T1000 (cell line): Measurements from ENCODE around the gene NPTX1.
A peak's percentile ranks its signal among the peaks of the same experiment; 100 is the strongest.

Experiments used
- DNase-seq: peaks from one replicate; lab custom pipeline; 2025; ENCODE audit warnings: mixed read lengths; lab: John Stamatoyannopoulos, UW

Gene NPTX1

DNA sequence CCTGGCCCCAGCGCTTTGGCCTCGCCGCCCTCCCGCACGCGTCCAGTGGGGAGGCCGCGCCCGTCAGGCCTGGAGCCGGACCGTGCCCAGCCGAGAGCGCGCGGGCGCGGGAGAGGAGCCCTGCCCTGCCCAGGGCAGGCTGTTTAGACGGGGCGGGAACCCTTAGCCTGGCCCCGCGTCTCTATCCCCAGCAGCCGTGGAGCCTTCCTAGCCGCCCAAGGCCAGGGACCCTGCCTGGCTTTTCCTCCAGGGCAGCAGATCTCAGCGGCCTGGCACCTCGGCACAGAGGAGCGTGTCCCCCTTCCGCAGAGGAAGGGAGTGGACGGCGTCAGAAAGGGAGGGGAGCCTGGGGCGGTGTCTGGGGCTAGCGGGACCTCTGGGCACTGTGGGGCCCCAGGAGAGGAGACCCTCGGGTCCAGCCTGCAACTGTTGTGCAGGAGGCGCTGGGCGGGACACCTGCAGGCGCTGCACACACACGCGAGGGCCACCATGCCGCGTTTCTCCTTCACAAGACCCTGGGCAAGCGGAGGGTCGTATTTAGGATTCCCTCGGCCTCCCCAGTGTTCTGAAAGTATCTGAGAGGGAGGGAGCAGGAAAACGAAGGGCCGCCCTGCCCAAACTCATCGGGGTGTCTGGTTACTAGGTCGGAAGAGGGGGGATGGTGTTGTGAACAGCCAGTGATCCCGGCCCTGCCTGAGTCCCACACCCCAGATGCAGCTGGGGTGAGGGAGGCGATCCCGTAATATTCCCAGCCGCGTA, 2.3 kb upstream of the NPTX1 start:
- no peak for DNase-seq

DNA sequence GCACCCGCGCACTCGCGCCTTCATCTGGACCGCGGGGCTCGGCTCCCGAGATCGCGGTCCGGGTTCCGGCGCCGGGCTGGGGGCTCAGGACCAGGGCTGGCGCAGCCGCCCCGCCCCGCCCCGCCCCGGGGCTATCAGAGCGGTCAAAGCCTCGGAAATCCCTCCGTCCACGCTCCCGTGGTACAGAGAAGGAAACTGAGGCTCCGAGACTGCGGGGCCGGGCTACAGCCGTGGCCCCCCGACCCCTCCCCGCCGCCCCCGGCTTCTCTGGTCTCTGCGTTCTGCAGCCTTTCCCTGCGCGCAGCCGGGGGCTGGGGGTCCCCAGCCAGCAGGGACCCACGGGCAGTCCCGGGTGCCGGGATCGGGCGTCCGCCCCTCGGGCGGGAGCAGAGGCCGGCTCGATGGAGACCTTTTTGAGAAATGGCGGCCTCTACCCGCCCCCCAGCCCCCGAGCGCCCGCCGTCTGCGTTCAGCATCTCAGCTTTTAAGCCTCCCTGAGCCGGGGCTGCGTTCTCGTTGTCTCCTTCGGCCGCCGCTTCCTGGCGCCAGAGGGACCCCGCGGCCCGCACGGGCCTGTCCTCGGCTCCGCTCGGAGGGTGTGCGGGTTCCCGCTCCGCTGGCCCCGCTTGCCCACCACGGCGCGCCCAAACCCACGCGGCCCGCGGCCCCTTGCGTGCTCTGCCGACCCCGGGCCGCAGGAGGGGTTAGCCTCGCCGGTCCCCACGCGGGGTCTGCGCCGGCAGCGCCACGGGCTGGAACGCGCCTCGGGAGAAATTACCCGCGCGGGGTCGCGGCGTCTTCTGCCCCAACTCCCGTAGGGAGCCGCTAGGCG, 1.5 kb upstream of the NPTX1 start:
- peak; percentile 25 for DNase-seq

DNA sequence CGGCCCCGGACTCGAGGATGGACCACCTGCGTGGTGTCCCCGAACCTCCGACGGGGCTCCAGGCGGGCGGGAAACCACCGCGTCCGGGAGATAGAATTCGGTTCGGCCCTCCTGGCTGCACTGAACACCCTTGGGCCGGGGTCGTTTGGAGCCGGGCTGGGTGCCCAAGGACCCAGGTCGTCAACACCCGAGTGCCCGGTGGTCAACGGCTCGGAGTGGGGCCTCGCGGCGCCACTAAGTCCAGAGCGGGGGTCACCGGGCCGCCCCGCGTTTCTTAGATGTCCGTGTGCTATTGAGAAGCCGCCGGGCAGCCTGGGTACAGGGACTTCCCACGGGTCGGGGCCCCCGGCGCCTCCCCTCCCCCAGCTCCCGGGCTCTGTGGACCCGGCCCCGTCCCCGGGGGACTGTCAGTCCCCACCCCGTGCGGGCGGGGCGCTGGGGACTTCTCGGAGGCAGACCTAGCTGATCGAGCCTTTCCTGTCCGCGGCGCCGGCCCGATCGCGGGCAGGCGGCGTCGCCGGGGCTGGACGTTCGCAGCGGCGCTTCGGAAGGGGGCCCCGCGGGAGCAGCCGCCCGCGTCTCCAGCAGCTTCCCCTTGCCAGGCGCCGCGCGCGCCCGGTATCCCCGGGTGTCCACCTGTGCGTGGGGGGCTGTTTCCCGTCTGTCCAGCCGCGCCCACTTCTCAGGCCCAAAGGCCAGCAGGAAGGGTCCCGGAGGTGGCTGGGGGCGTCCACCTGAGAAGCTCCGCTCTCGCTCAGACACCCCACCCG, 655 bp upstream of the NPTX1 start:
- peak; percentile 22 for DNase-seq

DNA sequence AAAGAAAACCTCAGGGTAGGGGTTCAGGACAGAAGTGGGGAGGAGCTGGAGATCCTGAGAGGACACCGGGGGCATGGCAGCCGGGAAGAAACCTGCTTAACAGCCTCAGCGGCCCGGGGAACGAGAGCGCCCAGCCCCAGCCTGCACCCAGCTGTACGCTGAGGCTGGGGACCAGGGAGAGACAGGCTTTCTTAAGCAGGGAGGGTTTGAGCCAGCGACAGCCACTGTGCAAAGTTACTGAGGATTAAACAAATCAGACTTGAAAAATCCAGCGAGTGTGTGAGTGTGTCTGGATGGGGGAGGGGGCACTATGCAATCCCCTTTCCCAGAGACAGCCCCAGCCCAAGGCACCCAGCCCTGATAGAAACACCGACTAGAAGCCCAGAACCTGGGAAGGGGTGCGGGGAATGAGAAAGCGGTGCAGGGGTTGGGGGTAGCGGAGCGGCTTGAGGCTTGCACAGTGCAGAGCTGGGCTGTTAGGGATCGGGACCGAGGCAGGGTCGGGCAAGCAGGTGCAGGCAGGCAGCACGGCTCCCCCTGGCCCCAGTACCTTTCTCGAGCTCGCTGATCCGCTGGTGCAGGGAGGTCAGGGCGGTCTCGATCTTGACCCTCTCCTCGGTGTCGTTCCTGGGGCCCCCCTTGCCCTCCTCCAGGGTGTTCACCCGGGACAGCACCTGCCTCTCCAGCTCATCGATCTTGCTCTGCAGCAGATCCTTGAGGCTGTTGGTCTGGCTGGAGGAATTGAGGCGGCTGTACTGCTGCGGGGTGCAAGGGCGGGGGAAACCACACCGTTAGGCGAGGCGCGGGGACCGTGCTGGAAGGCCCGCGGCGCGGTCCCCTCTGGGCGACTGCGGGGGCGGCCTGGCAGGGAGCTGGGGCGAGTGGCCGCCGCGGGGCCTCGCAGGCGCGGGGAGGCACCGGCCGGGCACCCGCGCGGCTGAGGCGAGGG, 1.2 kb downstream of the NPTX1 start:
- no peak for DNase-seq

DNA sequence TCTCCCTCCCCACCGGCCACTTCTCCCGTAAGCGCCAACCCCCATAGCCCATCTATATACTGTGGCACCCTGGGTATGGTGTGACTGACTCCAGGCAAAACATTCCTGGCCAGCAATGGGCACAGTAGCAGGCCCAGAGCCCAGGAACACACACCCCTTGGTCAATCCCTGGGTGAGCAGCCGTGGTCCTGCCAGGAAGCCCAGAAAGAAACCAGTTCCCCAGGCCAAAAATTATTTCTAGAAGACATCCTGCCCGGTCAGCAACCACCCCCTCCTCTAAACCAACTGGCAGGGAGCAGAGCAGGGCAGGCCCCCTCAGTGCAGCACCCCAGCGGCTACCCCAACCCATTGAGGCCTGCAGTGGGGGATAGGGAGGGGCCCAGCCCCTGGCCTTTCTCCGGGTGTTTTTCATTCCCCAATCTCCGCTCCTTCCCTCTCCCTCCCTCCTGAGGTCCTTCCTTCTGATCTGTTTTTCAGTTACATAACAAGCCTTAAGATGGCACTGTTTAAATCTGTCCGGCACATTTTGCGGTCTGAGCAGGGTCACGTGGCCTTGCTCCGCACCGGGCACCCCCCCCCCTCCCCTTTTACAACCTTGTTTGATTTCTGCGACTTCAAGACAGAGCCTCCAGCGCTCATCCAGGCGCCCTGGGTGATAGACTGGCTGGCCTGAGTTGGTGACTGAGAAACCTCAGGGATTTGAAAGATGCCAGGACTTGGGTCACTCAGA, 2.0 kb downstream of the NPTX1 start:
- DNase-seq: peak; percentile 46

DNA sequence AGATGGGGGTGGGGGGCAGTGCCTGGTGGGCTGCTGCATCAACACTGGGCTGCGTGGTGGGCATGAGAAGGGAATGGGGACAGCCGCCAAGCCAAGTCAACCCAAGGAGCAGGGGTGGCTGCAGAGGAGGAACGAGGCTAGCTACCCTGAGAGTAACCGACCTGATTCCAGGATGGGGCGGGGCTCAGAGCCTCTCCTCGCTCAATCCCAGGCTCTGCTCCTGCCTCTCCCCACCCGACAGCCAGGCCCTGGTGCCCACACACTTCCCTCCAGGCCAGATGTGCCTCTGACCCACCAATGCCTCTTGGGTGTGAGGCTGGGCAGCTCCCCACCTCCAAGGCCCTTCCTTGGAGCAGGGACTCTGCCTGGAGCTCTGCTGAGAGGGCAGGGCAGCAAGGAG, 2.7 kb downstream of the NPTX1 start:
- no peak for DNase-seq

DNA sequence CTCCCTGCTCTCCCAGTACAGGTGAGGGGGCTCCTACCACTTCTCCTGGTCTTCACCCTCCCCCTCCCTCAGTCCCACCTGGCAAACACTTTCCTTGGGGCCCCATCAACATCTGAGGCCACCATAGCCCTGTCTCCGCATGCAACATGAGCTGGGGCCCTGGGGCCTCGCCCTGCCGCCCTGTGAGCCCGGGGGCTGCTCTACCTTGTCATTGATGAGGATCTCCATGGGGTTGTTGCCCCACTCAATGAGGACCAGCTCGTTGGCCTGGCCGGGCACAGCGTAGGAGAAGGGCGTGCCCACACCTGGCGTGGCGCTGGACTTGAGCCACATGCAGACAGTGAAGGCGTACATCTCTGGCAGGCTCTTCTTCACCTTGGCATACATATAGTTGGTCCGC, 3.4 kb downstream of the NPTX1 start:
- no peak for DNase-seq

DNA sequence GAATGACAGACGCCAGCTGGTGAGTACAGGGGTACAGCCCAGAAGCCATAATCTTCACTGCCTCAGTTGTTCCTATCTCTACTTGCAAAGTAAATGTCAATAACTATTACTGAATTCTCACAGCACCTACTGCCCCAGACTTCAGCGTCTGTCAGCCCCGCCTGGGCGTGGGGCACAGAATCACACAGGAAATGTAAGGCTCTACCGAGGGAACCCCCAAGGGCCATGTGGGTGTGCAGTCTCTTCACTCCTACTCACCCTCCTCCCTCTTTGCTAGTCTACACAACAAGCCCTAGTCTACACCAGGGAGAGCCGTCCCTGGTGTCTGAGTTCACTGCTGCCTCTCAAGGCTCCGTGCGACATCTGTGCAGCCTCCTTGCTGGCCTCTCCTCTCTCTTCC, 4.5 kb downstream of the NPTX1 start:
- DNase-seq: no peak

DNA sequence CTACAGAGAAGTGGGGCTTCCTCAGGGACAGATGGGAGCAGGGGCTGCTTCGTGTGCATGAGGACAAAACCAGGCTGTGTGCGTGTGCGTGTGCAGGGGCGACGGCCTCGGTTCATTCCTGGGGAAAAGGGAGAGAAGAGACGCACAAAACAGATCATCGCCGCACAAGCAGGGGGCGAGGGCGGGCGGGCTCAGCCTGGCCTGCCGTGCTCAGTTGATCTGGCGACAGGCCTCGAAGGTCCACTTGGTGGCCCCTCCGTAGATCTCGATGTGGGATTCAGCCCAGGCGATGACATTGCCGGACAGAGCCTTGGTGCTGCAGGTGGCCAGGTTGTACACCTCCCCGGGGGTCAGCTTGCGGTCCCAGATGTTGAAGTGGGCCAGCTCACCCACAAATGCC, 5.8 kb downstream of the NPTX1 start:
- DNase-seq: no peak

DNA sequence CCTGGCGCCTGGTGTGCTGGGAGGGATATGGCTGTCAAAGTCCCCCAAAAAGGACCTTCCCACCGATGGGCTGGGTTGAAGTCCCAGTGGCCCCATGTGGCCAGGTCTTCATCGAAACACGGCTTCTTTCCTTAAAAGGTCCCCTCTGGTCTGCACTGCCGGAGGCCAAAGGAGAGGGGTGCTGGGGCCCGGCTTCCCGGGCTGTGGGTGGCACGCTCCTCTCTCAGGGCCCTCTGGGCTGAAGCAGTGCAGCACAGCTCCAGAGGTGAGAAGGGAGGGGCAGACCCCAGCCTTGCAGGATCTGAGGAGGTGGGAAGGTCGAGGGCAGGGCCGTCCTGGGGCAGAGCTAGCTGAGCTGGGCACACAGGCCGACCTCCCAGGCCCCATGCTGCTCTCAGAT, 6.7 kb downstream of the NPTX1 start:
- no peak for DNase-seq

DNA sequence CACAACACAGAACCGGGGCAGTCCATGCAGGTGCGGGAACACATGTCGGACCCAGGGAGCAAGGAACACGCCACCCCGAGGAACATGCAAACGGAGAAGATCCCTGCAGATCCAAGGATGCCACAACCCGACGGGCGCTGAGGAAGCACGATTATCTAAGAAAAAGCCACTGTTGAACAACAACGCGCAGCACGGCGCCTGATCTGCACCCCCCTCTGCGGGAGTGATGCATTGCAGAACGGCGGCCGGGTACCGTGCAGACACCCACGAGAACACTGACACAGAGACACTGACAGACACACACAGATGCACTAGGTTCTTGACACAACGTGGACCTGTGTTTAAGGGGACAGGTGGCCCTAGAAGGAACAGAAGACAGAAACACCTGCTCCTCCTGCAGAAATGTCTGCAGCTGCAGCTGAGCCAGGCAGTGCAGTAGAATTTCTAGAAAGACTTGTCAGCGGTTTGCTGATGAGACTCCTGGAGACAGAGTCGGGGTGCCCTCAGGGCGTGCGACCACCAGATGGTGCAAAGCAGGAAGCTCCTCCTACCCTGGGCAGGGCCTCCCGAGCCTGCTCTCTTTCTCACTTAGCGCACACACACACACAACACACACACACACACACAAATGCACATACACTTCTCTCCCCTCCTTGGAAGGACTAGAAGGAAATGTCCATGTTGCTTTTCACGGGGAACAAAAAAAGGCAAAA, 7.5 kb downstream of the NPTX1 start:
- no peak for DNase-seq

DNA sequence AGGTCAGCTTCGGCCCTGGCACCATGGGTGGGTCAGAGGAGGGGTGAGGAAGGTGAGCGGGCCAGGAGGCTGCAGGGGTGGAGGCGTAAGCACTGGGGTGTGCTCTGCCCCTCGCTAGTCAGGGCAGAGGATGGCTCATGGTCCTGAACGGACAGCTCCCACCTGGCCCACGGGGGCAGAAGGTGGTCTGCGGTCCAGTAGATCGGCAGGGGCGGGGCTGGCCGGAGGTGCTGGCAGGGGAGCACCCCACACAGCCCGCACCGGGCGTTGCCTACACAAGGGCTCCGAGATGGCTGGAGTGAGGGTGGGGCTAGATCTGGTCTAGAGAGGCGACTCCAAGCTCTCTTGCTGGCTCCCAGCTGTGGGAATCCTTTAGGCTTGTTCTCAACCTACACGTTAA, 8.2 kb downstream of the NPTX1 start:
- DNase-seq: no peak

DNA sequence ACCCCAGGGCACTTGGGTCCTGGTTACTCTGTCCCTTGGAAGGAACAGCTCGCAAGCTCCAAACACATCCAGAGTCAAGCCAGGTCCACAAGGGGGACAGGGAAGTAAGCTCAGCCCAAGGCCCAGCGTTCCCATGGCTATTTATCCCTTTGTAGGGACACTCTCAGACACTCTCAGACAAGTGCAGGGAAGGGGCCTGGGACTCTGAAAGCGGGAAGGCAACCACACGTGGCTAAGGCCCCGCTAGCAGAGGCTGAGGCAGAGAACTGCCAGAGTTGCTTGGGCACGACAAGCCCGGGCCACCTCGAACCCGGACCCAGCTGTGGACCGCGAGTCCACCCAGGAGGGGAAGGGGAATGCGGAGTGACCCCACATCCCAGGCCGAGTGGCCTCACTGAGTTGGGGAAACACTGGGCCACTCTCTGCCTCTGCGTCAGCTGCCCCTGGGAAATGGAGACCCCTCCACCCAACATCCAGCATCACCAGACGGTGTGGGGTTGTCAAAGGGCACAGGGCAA, 10.2 kb downstream of the NPTX1 start:
- DNase-seq: no peak

DNA sequence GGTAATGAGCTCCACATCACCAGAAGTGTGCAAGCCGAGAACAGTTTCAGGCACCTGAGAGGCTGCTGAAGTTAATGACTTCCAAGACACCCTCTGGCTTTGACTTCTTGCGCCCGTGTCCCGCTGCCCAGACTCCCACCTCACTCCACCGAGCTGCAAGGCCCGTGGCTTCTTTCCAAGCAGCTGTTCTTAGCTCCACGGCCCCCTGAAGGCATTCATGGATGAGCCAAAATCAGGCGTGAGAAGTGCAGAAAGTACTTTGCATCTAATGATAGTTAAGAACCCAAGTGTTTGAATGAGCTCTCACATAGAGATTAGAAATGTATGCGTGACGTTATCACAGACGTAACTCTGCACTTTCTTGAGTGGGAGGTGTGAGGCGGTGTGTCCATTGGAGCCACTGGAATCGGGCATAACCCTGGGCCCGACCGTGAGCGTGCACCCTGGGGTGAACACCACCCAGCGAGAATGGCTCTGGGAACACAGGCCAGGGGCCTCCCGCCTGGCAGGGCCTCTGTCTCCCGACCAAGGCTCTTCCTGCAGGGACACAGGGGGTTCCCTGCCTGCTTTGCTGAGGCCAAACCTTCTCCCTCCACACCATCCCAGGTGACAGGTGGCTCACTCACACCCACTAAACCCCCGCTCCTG, 11.0 kb downstream of the NPTX1 start:
- no peak for DNase-seq

DNA sequence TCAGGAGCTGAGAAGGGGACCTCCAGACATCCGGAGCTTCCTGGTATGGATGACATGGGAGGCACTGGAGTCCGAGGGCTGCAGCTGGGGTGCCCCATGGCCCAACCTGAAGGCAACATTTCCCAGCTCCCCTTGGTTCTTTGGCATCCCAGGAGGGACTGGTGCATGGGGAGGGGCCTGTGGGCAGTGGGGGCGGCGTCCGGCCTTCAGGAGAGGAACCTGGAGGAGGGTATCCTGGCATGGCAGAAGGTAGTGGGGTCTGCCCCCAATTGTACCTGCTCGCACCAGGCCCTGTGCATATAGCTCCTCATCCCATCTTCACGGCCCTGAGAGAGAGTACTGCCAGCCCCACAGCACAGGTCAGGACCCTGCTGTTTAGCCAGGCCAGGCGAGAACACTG, 11.9 kb downstream of the NPTX1 start:
- DNase-seq: no peak

DNA sequence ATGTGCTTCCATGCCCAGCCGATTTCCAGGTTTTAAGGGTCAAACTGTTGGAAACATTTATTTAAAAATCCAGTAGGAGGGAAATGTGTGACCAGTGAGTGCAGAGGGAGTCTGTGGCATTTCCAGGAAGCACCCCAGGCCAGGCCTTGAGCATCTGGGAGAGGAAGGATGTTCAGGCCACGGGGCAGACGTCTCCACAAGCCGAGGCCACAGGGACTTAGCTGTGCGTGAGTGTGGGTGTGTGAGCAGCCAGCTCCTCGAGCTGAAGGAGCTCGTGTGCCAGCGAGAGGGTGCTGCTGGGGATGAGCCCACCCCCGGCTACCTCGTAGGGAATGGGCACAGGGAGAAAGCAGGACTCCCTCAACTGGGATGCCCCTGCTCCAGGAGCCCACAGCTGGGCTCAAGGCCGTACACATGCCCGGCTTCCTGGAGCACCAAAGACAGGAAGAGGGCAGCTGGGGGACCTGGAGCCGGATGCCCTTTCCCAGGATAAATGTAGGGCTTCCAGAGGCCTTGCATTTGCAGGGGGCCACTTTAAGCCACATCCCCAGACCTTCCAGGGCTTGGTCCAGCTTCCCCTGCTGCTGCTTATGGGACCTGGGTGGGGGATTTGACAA, 12.5 kb downstream of the NPTX1 start:
- DNase-seq: no peak

DNA sequence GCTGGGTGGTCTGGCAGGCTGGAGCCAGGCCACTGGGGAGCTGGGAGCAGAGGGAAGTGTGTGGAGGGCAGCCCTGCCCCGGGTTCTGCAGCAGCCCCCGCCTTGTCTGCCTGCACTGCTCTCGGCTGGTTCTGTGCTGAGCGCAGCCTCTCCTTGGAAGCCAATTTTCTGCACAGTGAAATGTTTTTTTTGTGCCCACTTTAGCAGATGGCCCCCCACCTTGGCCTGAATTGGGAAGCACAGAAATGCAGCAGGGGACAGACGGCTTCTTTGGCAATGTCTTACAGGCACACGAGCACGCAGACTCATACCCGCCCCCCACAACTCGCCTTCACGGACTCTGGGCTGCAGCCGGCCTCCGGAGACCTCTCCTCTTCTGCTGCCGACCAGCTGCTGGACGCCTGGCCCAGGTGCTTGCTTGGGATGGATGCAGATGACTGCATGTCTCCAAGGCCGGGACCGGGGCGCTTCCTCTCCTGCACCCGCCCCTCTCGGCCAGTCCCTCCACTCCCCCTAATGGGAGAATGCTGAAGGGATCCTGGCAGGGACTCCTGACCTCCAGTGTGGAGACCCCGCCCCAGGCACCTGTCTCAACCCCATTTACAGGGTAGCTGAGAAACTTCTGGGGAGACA, 14.8 kb downstream of the NPTX1 start:
- no peak for DNase-seq

DNA sequence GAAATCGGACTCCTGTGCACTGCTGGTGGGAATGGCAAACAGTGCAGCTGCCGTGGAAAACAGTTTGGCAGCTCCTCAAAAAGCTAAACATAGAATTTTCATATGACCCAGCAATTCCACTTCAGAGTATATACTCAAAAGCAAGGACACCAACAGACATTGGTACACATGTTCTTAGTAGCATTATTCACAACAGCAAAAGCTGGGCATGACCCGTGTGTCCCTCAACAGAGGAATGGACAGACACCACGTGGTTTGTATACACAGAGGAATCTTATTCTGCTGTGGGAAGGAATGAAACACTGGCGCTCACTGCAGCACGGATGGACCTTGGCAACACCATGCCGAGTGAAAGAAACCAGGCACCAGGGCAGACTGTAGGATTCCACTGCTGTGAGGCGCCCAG, 16.0 kb downstream of the NPTX1 start:
- DNase-seq: no peak

DNA sequence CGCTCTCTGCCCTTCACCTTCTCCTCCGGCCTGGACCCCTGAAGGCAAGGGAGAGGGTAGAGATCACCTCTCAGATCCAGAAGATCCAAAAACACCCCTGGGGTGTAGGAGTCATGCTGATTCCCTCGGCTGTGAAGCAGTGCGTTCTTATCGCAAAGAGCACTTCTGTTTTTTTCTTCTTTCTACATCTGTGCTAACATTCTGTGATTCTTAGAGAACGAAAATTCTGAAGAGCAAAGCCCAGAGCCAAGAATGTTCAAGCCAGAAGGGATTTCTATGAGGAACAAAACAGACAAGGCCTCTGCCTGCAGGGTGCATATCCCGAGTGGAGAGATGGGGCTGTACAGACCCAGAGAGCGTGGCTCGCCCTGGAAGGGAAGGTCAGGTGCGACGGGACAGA, 17.2 kb downstream of the NPTX1 start:
- no peak for DNase-seq
